HG02642 (cell line): ENCODE results near the gene TYW5.
A peak's percentile ranks its signal among the peaks of the same experiment; 100 is the strongest.
"Not testable (repeated sequence)": the region's sequence is repeated elsewhere in the genome, so short reads cannot be mapped to it uniquely, and the experiment has no call there.

ENCODE experiments used
- ATAC-seq: cut with Tn5 transposase; IDR thresholded peaks from one replicate; pipeline ENCODE4 v1.9.1; 2021; ENCODE audit warnings: mild to moderate bottlenecking; ENCODE audit not compliant: unreplicated experiment, poor library complexity

TYW5 gene

GRCh38 chr2:199923924-199924323 lies 31.4 kb downstream of the TYW5 start:
- ATAC-seq = no peak

- no peak for ATAC-seq
These were observed 32.4 kb downstream of the TYW5 start for GRCh38 chr2:199922856-199923255.

GRCh38 chr2:199916980-199917379 lies 38.3 kb downstream of the TYW5 start:
- no peak for ATAC-seq

GRCh38 chr2:199914372-199914958 lies 40.8 kb downstream of the TYW5 start:
- no peak for ATAC-seq

- not testable (repeated sequence) for ATAC-seq
These were observed 42.7 kb downstream of the TYW5 start for GRCh38 chr2:199912553-199913114.

GRCh38 chr2:199911877-199912161 lies 43.5 kb downstream of the TYW5 start:
- no peak for ATAC-seq

- ATAC-seq = peak; percentile 94
These were observed 44.0 kb downstream of the TYW5 start, which contains the start of gene C2orf69 for GRCh38 chr2:199911052-199911876. Gene C2orf69, plus strand, starts transcription at chr2:199911293. Its CDS starts 146 bp downstream, at chr2:199911439.

GRCh38 chr2:199910338-199911051 lies 44.8 kb downstream of the TYW5 start:
- no peak for ATAC-seq

- ATAC-seq = no peak
These were observed 48.1 kb downstream of the TYW5 start for GRCh38 chr2:199907008-199907714.

GRCh38 chr2:199903111-199903510 lies 52.2 kb downstream of the TYW5 start:
- no peak for ATAC-seq

GRCh38 chr2:199902486-199903110 lies 52.7 kb downstream of the TYW5 start:
- no peak for ATAC-seq

GRCh38 chr2:199901942-199902341 lies 53.3 kb downstream of the TYW5 start:
- ATAC-seq = no peak

- no peak for ATAC-seq
These were observed 58.7 kb downstream of the TYW5 start for GRCh38 chr2:199896617-199897016.

GRCh38 chr2:199895406-199895805 lies 59.9 kb downstream of the TYW5 start:
- no peak for ATAC-seq

GRCh38 chr2:199883474-199884212 lies 71.6 kb downstream of the TYW5 start:
- ATAC-seq = no peak

GRCh38 chr2:199882667-199883066 lies 72.6 kb downstream of the TYW5 start:
- ATAC-seq = no peak
